CD4-positive, alpha-beta T cell treated with Interleukin-17A for 4 hours (primary cell): ENCODE results near the gene PLBD1.

Experiments used
- DNase-seq: peaks from one replicate; pipeline ENCODE4 v3.0.0-alpha.2; 2020; ENCODE audit warnings: mixed read lengths

The PLBD1 gene

GRCh38 chr12:14564336-14564959, 3.2 kb downstream of the PLBD1 start:
- DNase-seq, result no peak

- DNase-seq, result no peak
These were observed 4.6 kb downstream of the PLBD1 start for GRCh38 chr12:14563046-14563445.

- no peak for DNase-seq
These were observed 5.4 kb downstream of the PLBD1 start for GRCh38 chr12:14562279-14562678.

GRCh38 chr12:14561677-14562238, 5.9 kb downstream of the PLBD1 start:
- DNase-seq, result no peak

GRCh38 chr12:14560904-14561574, 6.6 kb downstream of the PLBD1 start:
- DNase-seq, result no peak

- DNase-seq, result no peak
These were observed 9.2 kb downstream of the PLBD1 start for GRCh38 chr12:14558473-14558959.

GRCh38 chr12:14557966-14558365, 9.7 kb downstream of the PLBD1 start:
- DNase-seq, result no peak

GRCh38 chr12:14554281-14555007, 13.2 kb downstream of the PLBD1 start:
- no peak for DNase-seq

GRCh38 chr12:14548609-14549008, 19.1 kb downstream of the PLBD1 start:
- no peak for DNase-seq

- no peak for DNase-seq
These were observed 20.1 kb downstream of the PLBD1 start for GRCh38 chr12:14547571-14547970.

- DNase-seq, result no peak
These were observed 22.2 kb downstream of the PLBD1 start for GRCh38 chr12:14545144-14546124.

GRCh38 chr12:14540801-14541462, 26.8 kb downstream of the PLBD1 start:
- no peak for DNase-seq

- no peak for DNase-seq
These were observed 30.6 kb downstream of the PLBD1 start for GRCh38 chr12:14537088-14537487.

GRCh38 chr12:14532152-14532551, 35.5 kb downstream of the PLBD1 start:
- DNase-seq, result no peak

GRCh38 chr12:14525964-14526363, 41.7 kb downstream of the PLBD1 start:
- no peak for DNase-seq

- DNase-seq, result no peak
These were observed 45.9 kb downstream of the PLBD1 start for GRCh38 chr12:14521822-14522221.

GRCh38 chr12:14514946-14515345, 52.7 kb downstream of the PLBD1 start:
- no peak for DNase-seq

GRCh38 chr12:14514154-14514842, 53.4 kb downstream of the PLBD1 start:
- DNase-seq, result no peak

- no peak for DNase-seq
These were observed 57.1 kb downstream of the PLBD1 start for GRCh38 chr12:14510574-14510973.

GRCh38 chr12:14505626-14506596, 61.8 kb downstream of the PLBD1 start:
- DNase-seq, result no peak
